HUES48 (cell line): ENCODE results near the gene ASPRV1.

ENCODE experiments used
- H3K27ac ChIP-seq: one replicate; pipeline ENCODE4 v1.7.0; 2013; ENCODE audit warnings: low read depth, low read length, inconsistent platforms
- H3K27me3 ChIP-seq: 2 replicates; pipeline ENCODE4 v1.6.1; 2013; ENCODE audit warnings: mild to moderate bottlenecking, low read length; ENCODE audit not compliant: control insufficient read depth, insufficient read depth
- H3K36me3 ChIP-seq: 2 replicates; pipeline ENCODE4 v1.6.1; 2013; ENCODE audit warnings: low read length; ENCODE audit not compliant: control insufficient read depth, insufficient read depth
- H3K4me1 ChIP-seq: 2 replicates; pipeline ENCODE4 v1.6.1; 2013; ENCODE audit warnings: mild to moderate bottlenecking, low read length; ENCODE audit not compliant: control insufficient read depth, insufficient read depth
- H3K4me3 ChIP-seq: 2 replicates; pipeline ENCODE4 v1.5.1; 2013; ENCODE audit warnings: mild to moderate bottlenecking, low read depth, low read length
- H3K9ac ChIP-seq: 2 replicates; pipeline ENCODE4 v1.6.1; 2013; ENCODE audit warnings: mild to moderate bottlenecking, low read depth, low read length, moderate library complexity
- H3K9me3 ChIP-seq: 2 replicates; pipeline ENCODE4 v1.6.1; 2013; ENCODE audit warnings: low read length; ENCODE audit not compliant: control insufficient read depth, insufficient read depth

ASPRV1 gene

GRCh38 chr2:69988086-69988635, 26.7 kb upstream of the ASPRV1 start:
- Histone ChIP-seq H3K4me1 (no peaks in the 10 kb centered on the region), H3K9me3 (no peaks in the 10 kb centered on the region), H3K4me3 (no peak overlapping the region), H3K9ac (no peak overlapping the region), H3K27ac (no peak overlapping the region), H3K27me3 (no peaks in the 10 kb centered on the region), H3K36me3 (no peaks in the 10 kb centered on the region)

DNA sequence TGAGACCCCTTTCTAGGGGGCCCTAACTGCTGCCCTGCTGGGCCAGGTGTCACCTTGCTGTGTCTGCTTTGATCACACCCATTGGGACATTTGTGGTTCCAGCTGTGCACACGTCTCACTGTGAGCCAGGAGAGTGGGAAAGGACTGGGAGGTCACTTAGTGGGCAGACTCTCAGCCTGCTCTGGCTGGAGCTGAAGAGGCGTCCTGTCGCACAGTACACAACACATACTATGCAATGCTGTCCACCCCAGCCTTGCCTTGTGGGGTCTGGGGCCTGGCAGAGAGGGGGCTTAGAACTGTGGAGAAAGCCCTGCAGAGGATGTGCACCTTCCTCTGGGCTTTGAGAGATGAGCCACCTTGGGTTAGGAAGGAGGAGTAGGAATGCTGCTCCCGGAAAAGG, 25.3 kb upstream of the ASPRV1 start:
- Histone ChIP-seq H3K27ac (no peak overlapping the region), H3K4me1 (no peaks in the 10 kb centered on the region), H3K4me3 (no peak overlapping the region), H3K27me3 (no peaks in the 10 kb centered on the region), H3K9ac (no peak overlapping the region), H3K9me3 (no peaks in the 10 kb centered on the region), H3K36me3 (no peaks in the 10 kb centered on the region)

- Histone ChIP-seq H3K27me3 (no peaks in the 10 kb centered on the region), H3K9ac (no peak overlapping the region)
These were observed 24.3 kb upstream of the ASPRV1 start for GRCh38 chr2:69985688-69986087.

GRCh38 chr2:69985216-69985615, 23.8 kb upstream of the ASPRV1 start:
- Histone ChIP-seq H3K4me3 (no peak overlapping the region), H3K4me1 (no peaks in the 10 kb centered on the region), H3K9me3 (no peaks in the 10 kb centered on the region), H3K27ac (no peak overlapping the region), H3K27me3 (no peaks in the 10 kb centered on the region), H3K9ac (no peak overlapping the region), H3K36me3 (no peaks in the 10 kb centered on the region)

More at GRCh38 chr2:69985688-69986087, 24.3 kb upstream of the ASPRV1 start:
- no peak overlapping the region for H3K4me3 ChIP-seq
- H3K36me3 ChIP-seq = no peaks in the 10 kb centered on the region
- H3K27ac ChIP-seq = no peak overlapping the region
- H3K9me3 ChIP-seq = no peaks in the 10 kb centered on the region
- no peaks in the 10 kb centered on the region for H3K4me1 ChIP-seq

DNA sequence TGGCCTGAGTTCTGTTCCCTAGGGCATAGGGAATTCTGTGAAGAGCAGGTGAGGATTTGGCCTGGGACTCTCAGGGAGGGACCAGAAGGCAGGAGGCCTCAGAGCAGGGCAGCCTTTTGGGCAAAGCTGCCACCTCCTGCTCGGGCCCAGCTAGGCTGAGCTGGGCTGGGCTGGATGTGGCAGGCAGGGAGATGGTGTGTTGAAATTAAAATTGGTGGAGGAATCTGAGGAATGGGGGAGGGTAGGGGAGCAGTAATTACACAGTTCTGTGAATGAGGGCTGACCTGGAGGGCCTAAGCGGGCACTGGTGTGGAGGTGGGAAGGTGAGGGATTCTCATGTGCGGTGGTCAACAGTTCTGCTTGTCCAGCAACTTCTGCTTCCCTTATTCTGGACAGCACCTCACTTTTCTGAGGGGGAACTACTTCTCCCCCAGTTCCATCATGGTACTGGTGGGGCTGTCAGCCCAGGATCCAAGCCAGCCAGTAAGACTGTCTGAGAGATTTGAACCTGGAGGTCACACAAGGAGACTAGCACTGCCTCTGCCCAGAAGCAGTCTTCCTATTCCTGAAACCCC, 22.0 kb upstream of the ASPRV1 start:
- no peaks in the 10 kb centered on the region for H3K36me3 ChIP-seq
- H3K27ac ChIP-seq = no peak overlapping the region
- no peaks in the 10 kb centered on the region for H3K9me3 ChIP-seq
- H3K4me1 ChIP-seq = no peaks in the 10 kb centered on the region
- no peak overlapping the region for H3K4me3 ChIP-seq
- no peaks in the 10 kb centered on the region for H3K27me3 ChIP-seq
- H3K9ac ChIP-seq = no peak overlapping the region

- no peaks in the 10 kb centered on the region for H3K9me3 ChIP-seq
- H3K27ac ChIP-seq = no peak overlapping the region
- no peak overlapping the region for H3K9ac ChIP-seq
- H3K4me3 ChIP-seq = no peak overlapping the region
- H3K4me1 ChIP-seq = no peaks in the 10 kb centered on the region
- no peaks in the 10 kb centered on the region for H3K27me3 ChIP-seq
- H3K36me3 ChIP-seq = no peaks in the 10 kb centered on the region
These were observed 18.7 kb upstream of the ASPRV1 start for GRCh38 chr2:69979902-69980807.

- no peak overlapping the region for H3K27ac ChIP-seq
- H3K9ac ChIP-seq = no peak overlapping the region
- no peaks in the 10 kb centered on the region for H3K4me1 ChIP-seq
- no peaks in the 10 kb centered on the region for H3K36me3 ChIP-seq
- H3K4me3 ChIP-seq = no peak overlapping the region
- H3K27me3 ChIP-seq = no peaks in the 10 kb centered on the region
- H3K9me3 ChIP-seq = no peaks in the 10 kb centered on the region
These were observed 16.6 kb upstream of the ASPRV1 start for GRCh38 chr2:69977906-69978482.

GRCh38 chr2:69977186-69977585, 15.8 kb upstream of the ASPRV1 start:
- no peak overlapping the region for H3K27ac ChIP-seq
- H3K27me3 ChIP-seq = no peaks in the 10 kb centered on the region
- H3K4me3 ChIP-seq = no peak overlapping the region
- H3K36me3 ChIP-seq = no peaks in the 10 kb centered on the region
- no peaks in the 10 kb centered on the region for H3K4me1 ChIP-seq
- H3K9ac ChIP-seq = no peak overlapping the region
- no peaks in the 10 kb centered on the region for H3K9me3 ChIP-seq

GRCh38 chr2:69975853-69976462, 14.5 kb upstream of the ASPRV1 start:
- Histone ChIP-seq H3K27ac (no peak overlapping the region), H3K27me3 (no peaks in the 10 kb centered on the region), H3K9me3 (no peaks in the 10 kb centered on the region), H3K4me3 (no peak overlapping the region), H3K36me3 (no peaks in the 10 kb centered on the region), H3K4me1 (no peaks in the 10 kb centered on the region), H3K9ac (no peak overlapping the region)

DNA sequence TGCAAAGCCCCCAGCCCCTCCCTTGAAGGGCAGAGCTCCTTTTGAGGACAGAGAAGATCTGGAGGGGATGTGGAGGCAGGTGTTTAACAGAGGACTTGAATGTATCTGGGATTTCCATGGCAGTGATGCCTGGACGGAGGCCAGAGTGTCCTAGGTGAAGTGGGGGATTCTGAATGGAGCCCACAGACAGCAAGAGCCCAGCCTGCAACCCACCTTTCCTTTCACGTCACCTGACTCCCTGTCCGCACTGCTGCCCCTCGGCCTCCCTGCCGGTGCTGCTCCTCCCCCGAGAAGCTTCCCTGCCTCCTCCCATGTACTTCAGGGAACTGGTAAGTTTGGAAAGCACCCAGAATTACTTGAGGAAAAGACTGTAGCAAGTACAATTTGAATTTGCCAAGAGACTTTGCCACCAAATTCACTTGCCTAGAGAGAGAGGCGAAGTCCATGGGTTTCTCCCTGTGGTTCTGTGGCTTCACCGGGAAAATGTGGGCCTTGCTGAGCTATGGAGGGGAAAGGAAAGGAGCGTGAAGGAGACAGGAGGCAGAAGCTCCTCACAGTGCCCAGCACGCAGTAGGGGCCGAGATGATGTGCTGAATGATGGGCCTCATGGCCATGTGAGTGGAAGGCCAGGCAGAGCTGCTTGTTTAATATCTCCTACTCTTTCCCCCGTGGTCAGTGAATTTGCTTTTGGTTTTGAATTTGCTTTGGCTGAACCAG, 13.9 kb upstream of the ASPRV1 start:
- H3K4me3 ChIP-seq = no peak overlapping the region

More for the DNA sequence above, 13.9 kb upstream of the ASPRV1 start:
- Histone ChIP-seq H3K4me1 (no peaks in the 10 kb centered on the region), H3K9ac (no peak overlapping the region), H3K9me3 (no peaks in the 10 kb centered on the region), H3K36me3 (no peaks in the 10 kb centered on the region), H3K27ac (no peak overlapping the region), H3K27me3 (no peaks in the 10 kb centered on the region)
